Ovary (tissue), 9 donors: ENCODE measurements around the gene ATN1. TPM values are rescaled to one million over a fixed set of nuclear protein-coding genes. Genes with fewer than 3 reads are reported as not detected.
A peak's percentile ranks its signal among the peaks of the same experiment; 100 is the strongest.
"Not testable (repeated sequence)": the region's sequence is repeated elsewhere in the genome, so short reads cannot be mapped to it uniquely, and the experiment has no call there.

ENCODE experiments used
- DNase-seq, 5 donors: peaks; one replicate each; pipeline ENCODE4 v3.0.0-alpha.2; 2019 to 2020
- H3K27ac ChIP-seq, 2 donors: fragments of 200-600 bp; one replicate each; pipeline versions ENCODE4 v1.5.1 to v1.8.0; 2019 to 2022
- H3K27me3 ChIP-seq: fragments of 200-600 bp; one replicate; pipeline ENCODE4 v1.8.0; 2022
- H3K36me3 ChIP-seq: fragments of 200-600 bp; sonication (generic); one replicate; pipeline ENCODE4 v1.5.1; 2019
- H3K4me1 ChIP-seq: one replicate; pipeline ENCODE4 v1.8.1; 2013; ENCODE audit warnings: mild to moderate bottlenecking, moderate library complexity; ENCODE audit not compliant: insufficient read depth
- H3K4me3 ChIP-seq: fragments of 200-600 bp; sonication (generic); one replicate; pipeline ENCODE4 v1.5.1; 2017
- H3K9me3 ChIP-seq, 2 donors: fragments of 200-600 bp in 1 of 2; sonication (generic) in 1 of 2; one replicate each; pipeline versions ENCODE4 v1.5.1 to v1.8.1; 2013 to 2019; ENCODE audit warnings: mild to moderate bottlenecking in 1 of 2, moderate library complexity in 1 of 2
- CTCF ChIP-seq, 3 donors: fragments of 450-650 bp in 2 of 3; fragments of 200-600 bp in 1 of 3; IDR thresholded peaks; one replicate each; pipeline versions ENCODE4 v1.5.1 to v1.8.0; 2016 to 2022; ENCODE audit warnings: antibody characterized with exemption in 3 of 3, mild to moderate bottlenecking in 1 of 3
- EP300 ChIP-seq: sonication (generic); formaldehyde crosslinking; IDR thresholded peaks from one replicate; pipeline ENCODE4 v1.6.1; 2017; ENCODE audit warnings: antibody characterized with exemption
- POLR2A ChIP-seq: fragments of 450-650 bp; IDR thresholded peaks from one replicate; pipeline ENCODE4 v1.6.1; 2017; ENCODE audit warnings: antibody characterized with exemption, mild to moderate bottlenecking, moderate library complexity
- WGBS, 3 donors: extraction: QIAGEN DNeasy Blood & Tissue Kit in 1 of 3; methylation state at CpG; one replicate each; pipeline versions ENCODE4 v1.1.5 to v1.1.7; 2013 to 2017; 5-methylcytosine and 5-hydroxymethylcytosine counted together
- intact Hi-C, 4 donors: fragments of 100-400 bp; cut with DNase I; formaldehyde crosslinking; loops; one replicate each; pipeline versions ENCODE4 v1.11.0 to v1.15.1; 2022 to 2023
- polyA plus RNA-seq, 2 donors: library from polyadenylated mRNA; stranded (reverse); fragments of 200-250 nt in 1 of 2; fragments of 350-450 nt in 1 of 2; fragmentation: Illumina TruSeq in 1 of 2; extraction: RNeasy Lipid Tissue Mini Kit (QIAGEN cat#74804) in 1 of 2; gene quantifications; one replicate each; pipeline ENCODE4 v1.2.3, GENCODE V29; 2013 to 2014
- total RNA-seq, 7 donors: library from RNA; depleted of rRNA in 2 of 7; stranded (reverse); fragments of >200 nt in 2 of 7; fragmentation: NEBNext Ultra II Directional in 3 of 7; extraction: Animal tissue kit (Norgen Biotek cat#: 25700) in 3 of 7; gene quantifications; one replicate each; pipeline versions ENCODE4 v1.1.0 to v1.2.4, GENCODE V29; 2016 to 2023
- donor health status: DM: no; HTN: no; CAD: no; lungs with moderate emphysema.
- donor health status: DM: no; HTN: no; CAD: no.
- donor health status: Bipolar disorder and iron deficiency.
- donor health status: DM: yes; HTN: yes; CAD: no.
- donor health status: DM: no; HTN: no; CAD: no.
- donor health status: DM: yes; HTN: yes; CAD: no.

The ATN1 gene
- total and polyA plus RNA-seq, 9 donors = 41.6 to 324 (median 197) TPM

DNA sequence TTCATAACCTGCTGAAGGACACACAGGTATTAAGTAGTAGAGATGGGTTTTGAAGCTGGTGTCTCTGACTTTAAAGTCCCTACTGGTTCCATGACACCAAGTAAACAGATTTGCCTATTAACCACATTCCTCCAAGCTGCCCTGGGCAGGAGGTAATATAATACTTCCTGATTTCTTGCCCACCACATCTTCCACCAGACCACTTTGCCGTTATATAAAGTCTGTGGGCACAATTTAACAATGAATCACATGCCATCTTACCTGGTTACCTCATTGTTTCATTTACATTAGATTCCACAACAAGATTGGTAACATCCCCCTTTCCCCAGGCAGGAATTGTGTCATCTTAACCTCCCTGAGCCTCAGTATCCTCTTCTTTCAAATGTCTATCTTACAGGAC lies 24.0 kb upstream of the ATN1 start:
- Histone ChIP-seq H3K4me1 (no peaks in the 10 kb centered on the region), H3K4me3 (no peak overlapping the region), H3K27ac (no peak overlapping the region), H3K9me3 (no peaks in the 10 kb centered on the region), H3K36me3 (no peaks in the 10 kb centered on the region), H3K27me3 (no peaks in the 10 kb centered on the region)
- intact Hi-C loops = no loop called here
- no peak for DNase-seq
- WGBS, 3 donors = 78 to 84% (median 82%) methylated on average over 1 of the region's 1 CpG
- TF ChIP-seq POLR2A (no peak), EP300 (no peak), CTCF (IDR thresholded peaks at IDR 0.05) (no peak)

DNA sequence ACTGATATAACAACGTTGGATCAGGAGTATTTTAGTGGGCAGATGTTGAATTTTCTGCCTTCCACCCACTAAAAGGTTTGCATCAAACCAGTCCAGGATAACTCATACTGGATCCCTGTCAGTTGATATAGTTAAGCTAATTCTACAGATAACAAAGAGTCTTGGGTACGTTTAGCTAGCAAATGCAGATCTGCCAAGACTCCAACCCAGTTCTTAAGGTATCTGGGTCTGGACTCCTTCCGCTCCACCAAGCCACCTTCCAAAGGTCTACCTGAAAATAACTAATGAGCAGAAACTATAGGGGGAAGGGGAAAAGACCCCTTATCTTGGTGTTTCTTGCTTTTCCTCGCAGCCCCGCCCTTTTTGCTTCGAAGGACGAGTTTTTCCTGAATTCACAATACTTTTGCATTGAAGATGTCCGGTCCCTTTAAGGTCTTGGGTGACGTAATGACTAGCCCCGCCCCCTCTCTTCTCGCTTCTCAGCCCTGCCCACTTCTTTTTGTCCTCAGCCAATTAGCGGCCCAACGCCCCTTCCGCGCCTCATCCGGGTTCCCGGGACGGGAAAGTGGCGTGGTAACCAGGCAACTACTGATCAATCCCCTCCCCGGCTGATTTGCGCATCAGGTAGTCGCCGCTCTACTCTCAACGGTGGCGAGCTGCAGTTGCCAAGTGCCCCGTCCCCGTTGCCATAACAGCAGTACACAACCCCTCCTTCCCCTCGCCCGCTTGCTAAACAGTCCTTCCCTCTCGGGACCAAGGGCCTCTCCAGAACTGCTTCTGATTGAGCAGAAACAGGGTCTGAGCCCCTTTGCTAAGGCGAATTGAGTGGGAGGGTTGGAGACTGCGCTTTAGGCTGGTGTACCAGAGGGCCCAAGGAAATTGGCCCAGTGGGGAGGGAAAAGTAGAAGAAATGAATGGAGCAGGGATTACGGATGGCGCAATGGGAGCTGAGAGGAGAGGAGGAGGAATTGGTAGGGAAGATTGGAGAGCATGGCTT lies 23.2 kb upstream of the ATN1 start, which contains the start of gene LRRC23:
Gene LRRC23, plus strand, starts transcription at position 543 of the 997 bp plus-strand sequence. CDS start 812 bp downstream, outside the sequence.
- no peaks in the 10 kb centered on the region for H3K36me3 ChIP-seq
- H3K27ac ChIP-seq = peak within 1 kb of the TSS; percentile 75 to 79
- intact Hi-C loops = no loop called here
- no peaks in the 10 kb centered on the region for H3K4me1 ChIP-seq
- H3K9me3 ChIP-seq = no peaks in the 10 kb centered on the region
- 3 to 4% (median 3%) methylated on average over 34 of the region's 34 CpGs for WGBS, 3 donors
- peak; percentile 96 to 99 (median 97) for DNase-seq
- H3K4me3 ChIP-seq = peak within 1 kb of the TSS; percentile 56
- no peaks in the 10 kb centered on the region for H3K27me3 ChIP-seq
- TF ChIP-seq POLR2A = peak; percentile 95
- TF ChIP-seq EP300 = no peak

GRCh38 chr12:6905414-6906040 lies 22.2 kb upstream of the ATN1 start:
- Histone ChIP-seq H3K9me3 (no peaks in the 10 kb centered on the region), H3K4me3 (peak overlapping the region; percentile 56), H3K4me1 (no peaks in the 10 kb centered on the region), H3K36me3 (no peaks in the 10 kb centered on the region), H3K27me3 (no peaks in the 10 kb centered on the region), H3K27ac (peak overlapping the region in 1 of 2 donors; percentile 75)
- TF ChIP-seq POLR2A = no peak
- no peak for TF ChIP-seq EP300
- TF ChIP-seq CTCF (IDR thresholded peaks at IDR 0.05) = no peak
- DNase-seq = no peak
- intact Hi-C loops = no loop called here
- WGBS, 3 donors = 55 to 67% (median 62%) methylated on average over 5 of the region's 5 CpGs

GRCh38 chr12:6908141-6908540 lies 19.6 kb upstream of the ATN1 start:
- H3K4me3 ChIP-seq, H3K36me3 ChIP-seq, intact Hi-C loops, H3K27ac ChIP-seq, DNase-seq, H3K4me1 ChIP-seq, H3K27me3 ChIP-seq, H3K9me3 ChIP-seq: not testable (repeated sequence)
- WGBS, 3 donors = 93 to 98% (median 95%) methylated on average over 11 of the region's 11 CpGs

DNA sequence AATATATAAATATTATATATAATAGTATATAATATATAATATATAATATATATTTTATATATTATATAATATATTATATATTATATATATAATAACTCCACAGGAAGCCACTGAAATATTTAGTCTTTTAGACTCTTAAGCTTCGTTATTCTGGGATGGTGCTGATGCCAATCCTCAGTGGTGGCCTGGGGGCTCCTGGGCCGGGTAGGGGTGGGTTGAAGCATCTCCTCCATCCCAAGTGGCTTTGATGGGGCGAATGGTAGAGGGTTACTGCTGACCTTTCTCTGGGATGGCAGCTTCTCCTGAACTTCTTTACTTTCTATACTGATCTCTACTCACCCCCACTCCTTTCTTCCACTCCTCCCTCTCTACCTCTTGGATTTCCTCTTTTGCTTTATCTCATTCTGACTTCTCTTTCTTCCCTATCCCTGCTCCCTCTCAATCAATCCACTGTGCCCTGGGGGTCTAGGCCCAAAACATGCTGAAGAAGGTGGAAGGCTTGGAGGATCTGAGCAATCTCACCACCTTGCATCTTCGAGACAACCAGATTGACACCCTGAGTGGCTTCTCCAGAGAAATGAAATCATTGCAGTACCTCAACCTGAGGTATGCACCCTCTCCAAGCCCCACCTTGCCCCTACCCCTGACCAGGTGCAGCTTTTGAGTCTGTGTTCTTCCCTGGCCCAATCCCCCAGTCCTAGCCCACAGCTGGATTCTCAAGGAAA lies 18.2 kb upstream of the ATN1 start:
- DNase-seq = no peak

More for the DNA sequence above, 18.2 kb upstream of the ATN1 start:
- Histone ChIP-seq H3K27ac (no peak overlapping the region), H3K27me3 (no peaks in the 10 kb centered on the region), H3K4me1 (peaks cover 4% of the 10 kb centered on the region), H3K36me3 (no peaks in the 10 kb centered on the region), H3K4me3 (no peak overlapping the region), H3K9me3 (no peaks in the 10 kb centered on the region)
- TF ChIP-seq CTCF (IDR thresholded peaks at IDR 0.05) (no peak), EP300 (no peak), POLR2A (no peak)
- 84 to 88% (median 84%) methylated on average over 4 of the region's 4 CpGs for WGBS, 3 donors
- intact Hi-C loops = no loop called here
